NCI-H345 (cell line): ENCODE results near the gene PTBP3.
"Not testable (repeated sequence)": the region's sequence is repeated elsewhere in the genome, so short reads cannot be mapped to it uniquely, and the experiment has no call there.

Experiments used
- DNase-seq: peaks from one replicate; lab custom pipeline; 2025; lab: John Stamatoyannopoulos, UW

The PTBP3 gene

DNA sequence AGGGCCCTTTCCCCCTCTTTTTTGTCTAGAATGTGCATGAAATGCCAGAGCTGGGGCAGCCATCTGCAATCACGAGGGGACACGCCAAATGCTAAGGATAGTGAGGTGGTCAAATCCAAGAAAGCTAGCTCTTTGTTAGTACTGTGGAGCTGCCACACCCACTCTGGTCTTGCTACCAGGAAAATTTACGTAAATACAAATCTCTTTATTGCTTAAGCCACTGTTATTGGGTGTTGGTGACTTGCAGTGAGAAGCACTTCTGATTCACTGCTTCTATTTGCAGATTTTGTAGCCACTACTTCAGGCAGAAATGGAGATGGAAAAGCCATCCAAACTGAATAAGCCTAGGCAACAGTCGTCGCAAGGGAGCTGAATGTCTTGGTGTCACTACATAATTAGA lies 132.7 kb downstream of the PTBP3 start:
- DNase-seq: no peak

- no peak for DNase-seq
Observed at GRCh38 chr9:112198646-112199045, 134.8 kb downstream of the PTBP3 start.

GRCh38 chr9:112194969-112195431 lies 138.4 kb downstream of the PTBP3 start:
- no peak for DNase-seq

GRCh38 chr9:112193572-112194288 lies 139.7 kb downstream of the PTBP3 start:
- no peak for DNase-seq

DNA sequence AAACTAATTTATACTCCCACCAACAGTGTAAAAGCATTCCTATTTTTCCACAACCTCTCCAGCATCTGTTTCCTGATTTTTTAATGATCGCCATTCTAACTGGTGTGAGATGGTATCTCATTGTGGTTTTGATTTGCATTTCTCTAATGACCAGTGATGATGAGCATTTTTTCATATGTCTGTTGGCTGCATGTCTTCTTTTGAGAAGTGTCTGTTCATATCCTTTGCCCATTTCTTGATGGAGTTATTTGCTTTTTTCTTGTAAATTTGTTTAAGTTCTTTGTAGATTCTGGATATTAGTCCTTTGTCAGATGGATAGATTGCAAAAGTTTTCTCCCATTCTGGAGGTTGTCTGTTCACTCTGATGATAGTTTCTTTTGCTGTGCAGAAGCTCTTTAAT lies 143.1 kb downstream of the PTBP3 start:
- DNase-seq: not testable (repeated sequence)

DNA sequence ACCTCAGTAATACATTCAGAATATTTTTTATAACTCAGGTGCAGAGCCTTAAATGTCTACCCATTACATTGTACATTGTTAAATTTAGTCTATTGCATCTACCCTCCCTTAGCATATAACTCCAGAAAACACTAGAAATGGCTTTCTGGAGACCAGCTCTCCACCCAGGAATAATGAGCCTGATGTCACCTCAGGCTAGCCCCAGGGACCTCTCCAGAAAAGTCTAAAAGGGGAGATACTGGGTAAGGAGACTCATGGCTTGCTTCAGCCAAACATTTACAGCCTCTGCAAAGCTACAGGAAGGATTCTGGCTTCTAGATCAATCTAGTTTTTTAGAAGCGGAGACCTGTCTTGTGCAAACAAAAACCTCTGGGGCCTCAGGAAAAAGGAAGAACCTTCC lies 144.5 kb downstream of the PTBP3 start:
- no peak for DNase-seq

DNA sequence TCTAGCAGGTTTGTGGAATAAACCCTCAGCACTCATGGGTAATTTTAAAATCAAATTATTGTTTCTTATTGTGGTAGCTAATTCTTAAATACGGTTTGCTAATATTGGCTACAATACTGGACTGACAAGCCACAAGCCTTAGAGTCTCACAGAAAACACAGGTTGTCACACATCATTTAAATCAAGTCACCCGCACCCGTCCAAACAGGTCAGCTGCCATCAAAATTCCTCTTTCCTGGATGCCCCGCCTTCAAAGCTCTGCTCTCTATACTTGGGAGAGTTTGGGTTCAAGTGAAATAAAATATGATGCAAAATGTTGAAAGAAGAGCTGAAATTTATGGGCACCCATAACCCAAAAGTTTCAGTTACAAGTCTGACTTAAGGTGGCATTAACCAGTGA lies 146.0 kb downstream of the PTBP3 start:
- no peak for DNase-seq

DNA sequence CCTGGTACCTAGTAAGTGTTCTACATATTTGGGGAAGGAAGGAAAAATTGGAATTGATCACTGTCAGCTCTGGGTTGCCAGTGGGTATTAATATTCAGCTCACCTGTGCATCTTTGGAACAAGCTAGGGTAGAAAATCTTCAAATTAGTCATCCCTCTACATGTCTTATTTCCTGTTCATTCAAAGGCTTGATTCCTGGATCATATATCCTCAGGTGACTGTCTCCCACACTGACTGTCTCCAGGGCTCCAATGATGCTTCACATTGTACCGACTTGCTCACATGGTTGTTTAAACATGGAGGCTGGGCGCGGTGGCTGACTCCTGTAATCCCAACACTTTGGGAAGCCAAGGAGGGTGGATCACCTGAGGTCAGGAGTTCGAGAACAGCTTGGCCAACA lies 146.7 kb downstream of the PTBP3 start:
- DNase-seq: no peak

GRCh38 chr9:112184946-112185345 lies 148.5 kb downstream of the PTBP3 start:
- no peak for DNase-seq

GRCh38 chr9:112184221-112184620 lies 149.2 kb downstream of the PTBP3 start:
- DNase-seq: no peak

DNA sequence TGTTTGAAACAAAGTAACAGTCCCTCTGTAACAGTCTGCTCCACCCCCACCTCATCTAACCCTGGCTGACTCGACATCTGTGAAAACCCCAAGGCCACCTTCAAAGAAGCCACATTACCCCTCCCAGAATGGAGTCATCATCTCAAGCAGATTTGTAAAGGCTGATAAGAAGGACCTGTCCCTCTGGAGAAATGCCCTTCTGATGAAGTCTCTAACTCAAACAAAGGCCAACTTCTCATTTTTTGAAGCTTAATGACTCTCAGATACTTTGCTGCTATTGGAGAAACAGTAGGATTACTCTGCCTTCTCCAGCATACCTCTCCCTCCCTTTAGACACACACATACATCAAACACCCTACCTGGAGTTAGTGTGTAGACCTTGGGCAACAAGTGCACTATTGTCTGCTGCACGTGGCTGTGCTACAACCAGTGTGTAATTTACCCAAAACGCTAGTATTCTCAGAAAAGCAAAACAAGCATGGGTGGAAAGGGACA lies 153.0 kb downstream of the PTBP3 start:
- DNase-seq: no peak

DNA sequence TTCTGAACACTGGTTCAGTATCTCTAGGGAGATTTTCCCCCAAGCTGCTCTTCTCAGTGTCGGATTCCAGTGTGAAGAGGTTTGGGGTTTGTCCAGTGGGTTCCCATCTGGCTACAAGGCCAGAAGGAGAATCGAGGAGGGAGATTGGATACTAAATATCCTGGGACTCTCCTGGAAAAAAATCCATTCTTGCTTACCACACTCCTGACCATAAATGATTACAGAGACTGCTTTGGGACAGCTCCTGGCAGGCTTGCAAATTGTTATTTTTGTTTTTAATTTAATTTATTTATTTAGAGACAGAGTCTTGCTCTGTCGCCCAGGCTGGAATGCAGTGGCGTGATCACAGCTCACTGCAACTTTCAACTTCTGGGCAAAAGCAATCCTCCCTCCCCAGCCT lies 153.6 kb downstream of the PTBP3 start:
- no peak for DNase-seq

DNA sequence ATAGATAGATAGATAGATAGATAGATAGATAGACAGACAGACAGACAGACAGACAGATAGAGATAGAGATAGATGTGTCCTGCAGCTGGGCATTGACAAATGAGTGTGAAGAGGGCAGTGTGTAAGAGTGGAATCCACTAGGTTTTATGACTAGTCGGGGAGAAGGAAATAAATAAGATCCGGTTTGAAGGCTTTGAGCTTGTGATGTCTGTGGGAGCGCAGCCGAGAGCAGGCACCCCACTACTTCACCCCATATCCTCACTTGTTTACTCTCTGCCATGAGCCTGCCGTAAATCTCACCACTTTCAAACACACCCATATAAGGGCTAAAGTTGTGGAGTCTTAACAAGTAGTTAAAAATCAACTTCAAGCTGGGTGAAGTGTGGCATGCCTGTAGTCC lies 156.9 kb downstream of the PTBP3 start:
- no peak for DNase-seq

DNA sequence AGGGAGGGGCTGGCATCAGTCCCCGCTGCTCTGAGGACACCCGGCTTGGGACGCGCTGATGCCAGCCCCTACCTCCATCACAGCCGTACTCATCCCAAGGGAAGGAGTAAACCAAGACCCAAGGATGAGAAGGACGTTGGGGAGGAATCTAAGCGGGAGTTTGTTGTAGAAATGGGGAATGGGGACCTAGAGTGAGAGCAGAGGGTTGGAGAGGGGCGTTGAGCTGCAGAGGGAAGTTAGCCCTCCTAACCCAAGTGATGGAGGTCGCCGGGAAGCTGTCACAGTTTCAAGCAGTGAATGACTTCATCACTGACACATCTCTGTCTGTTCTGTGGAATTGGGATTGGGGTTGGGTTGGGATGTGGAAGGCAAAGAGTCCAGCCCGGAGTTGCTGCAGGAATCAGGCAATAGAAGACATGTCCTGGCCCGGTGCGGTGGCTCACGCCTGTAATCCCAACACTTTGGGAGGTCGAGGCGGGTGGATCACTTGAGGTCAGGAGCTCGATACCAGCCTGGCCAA lies 157.6 kb downstream of the PTBP3 start:
- no peak for DNase-seq

- DNase-seq: no peak
Observed at GRCh38 chr9:112174965-112175795, 158.2 kb downstream of the PTBP3 start, which contains the start of gene SUSD1. Gene SUSD1, minus strand, starts transcription at chr9:112175297. Its CDS starts 62 bp downstream, at chr9:112175235.

- DNase-seq: peak; percentile 48
Observed at GRCh38 chr9:112174222-112174964, 159.0 kb downstream of the PTBP3 start.

- DNase-seq: no peak
Observed at GRCh38 chr9:112173489-112174221, 159.8 kb downstream of the PTBP3 start.

GRCh38 chr9:112170968-112171367 lies 162.5 kb downstream of the PTBP3 start:
- no peak for DNase-seq

DNA sequence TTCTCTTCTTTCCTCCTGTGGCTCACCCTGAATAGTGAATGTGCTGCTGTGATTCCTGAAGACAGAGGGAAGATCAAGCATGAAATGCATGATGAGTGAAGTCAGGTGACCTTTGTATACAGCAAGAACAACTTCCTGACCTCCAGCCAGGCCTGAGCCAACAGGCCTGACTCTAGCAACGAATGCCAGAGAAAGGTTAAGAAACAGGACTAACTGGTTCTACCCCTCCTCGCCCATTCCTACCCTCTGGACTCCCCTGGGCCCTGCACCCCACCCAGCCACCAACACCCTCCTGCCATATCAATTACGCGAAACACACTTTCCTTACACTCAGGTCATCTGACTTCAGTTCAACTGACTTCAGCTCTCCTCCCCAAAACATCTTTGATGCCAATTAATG lies 163.2 kb downstream of the PTBP3 start:
- no peak for DNase-seq

GRCh38 chr9:112169368-112169767 lies 164.1 kb downstream of the PTBP3 start:
- DNase-seq: no peak

GRCh38 chr9:112168197-112168596 lies 165.2 kb downstream of the PTBP3 start:
- no peak for DNase-seq
